Endothelial cell of umbilical vein (primary cell): ENCODE measurements around the gene SP2. TPM values are rescaled to one million over a fixed set of nuclear protein-coding genes. Genes with fewer than 3 reads are reported as not detected.

Source experiments
- BruUV-seq: library from RNA; stranded (reverse); fragments of 400-500 nt; replicated peaks from 2 replicates; lab custom pipeline; 2021; lab: Mats Ljungman, UMichigan
- CTCF ChIA-PET: fragments of 300-600, 350-600 bp; sonication (Branson Sonifier 250); formaldehyde crosslinking; loops from one replicate; lab custom pipeline; 2021; ENCODE audit warnings: antibody characterized with exemption, inconsistent platforms; lab: Charles Lee
- POLR2A ChIA-PET: fragments of 300-600, 350-600 bp; sonication (Branson Sonifier 250); formaldehyde crosslinking; loops from one replicate; lab custom pipeline; 2021; ENCODE audit warnings: antibody characterized with exemption, inconsistent platforms; lab: Charles Lee
- DNase-seq: peaks from one replicate; pipeline ENCODE4 v3.0.0-alpha.2; 2011; ENCODE audit warnings: low read depth, low spot score
- FAIRE-seq: peaks from 2 replicates; lab custom pipeline; 2011; peaks lifted over from hg19 to GRCh38; lab: Jason Lieb, UNC
- H2AFZ ChIP-seq: 2 replicates; pipeline ENCODE4 v1.6.0; 2012; ENCODE audit warnings: low read depth, low read length, control low read depth, inconsistent platforms
- H3K27ac ChIP-seq: 2 replicates; pipeline ENCODE4 v1.5.1; 2011; ENCODE audit warnings: low read depth, mild to moderate bottlenecking, control low read depth, low read length, moderate library complexity; ENCODE audit not compliant: insufficient read depth
- H3K27me3 ChIP-seq, 2 experiments: 2 replicates each; pipeline versions ENCODE4 v1.6.0 to v1.6.1; 2011; ENCODE audit warnings: low read length in 2 of 2, mixed read lengths in 1 of 2; ENCODE audit not compliant: control insufficient read depth in 2 of 2, insufficient read depth in 2 of 2
- H3K36me3 ChIP-seq, 2 experiments: 2 replicates in 1 of 2; 3 replicates in 1 of 2; pipeline ENCODE4 v1.5.1; 2011; ENCODE audit warnings: low read length in 2 of 2, mild to moderate bottlenecking in 1 of 2, moderate library complexity in 1 of 2; ENCODE audit not compliant: control insufficient read depth in 2 of 2, insufficient read depth in 2 of 2; ENCODE audit errors: extremely low read depth in 1 of 2
- H3K4me1 ChIP-seq: 3 replicates; pipeline ENCODE4 v1.5.1; 2011; ENCODE audit warnings: mild to moderate bottlenecking, low read length; ENCODE audit not compliant: control insufficient read depth, insufficient read depth; ENCODE audit errors: extremely low read depth
- H3K4me2 ChIP-seq: 2 replicates; pipeline ENCODE4 v1.6.1; 2011; ENCODE audit warnings: low read length, control low read depth, mixed read lengths; ENCODE audit not compliant: insufficient read depth
- H3K4me3 ChIP-seq, 3 experiments: fragments of 200-600 bp in 1 of 3; sonication (generic), shearing (Covaris generic) in 1 of 3; replicated peaks in 1 of 3; 2 replicates each; pipeline ENCODE4 v1.5.1; 2011 to 2016; ENCODE audit warnings: control low read depth in 3 of 3, low read length in 3 of 3, mild to moderate bottlenecking in 2 of 3, inconsistent platforms in 1 of 3, low read depth in 1 of 3, moderate library complexity in 1 of 3; ENCODE audit not compliant: insufficient read depth in 1 of 3
- H3K79me2 ChIP-seq: 2 replicates; pipeline ENCODE4 v1.6.0; 2012; ENCODE audit warnings: low read length, inconsistent platforms; ENCODE audit not compliant: control insufficient read depth, insufficient read depth
- H3K9ac ChIP-seq: replicated peaks from 2 replicates; pipeline ENCODE3; 2011; ENCODE audit warnings: low read length, control low read depth; ENCODE audit not compliant: insufficient read depth; ENCODE audit errors: extremely low read depth
- H3K9me1 ChIP-seq: replicated peaks from 3 replicates; pipeline ENCODE4 v1.6.0; 2011; ENCODE audit warnings: mild to moderate bottlenecking, low read length; ENCODE audit not compliant: control insufficient read depth, insufficient read depth; ENCODE audit errors: extremely low read depth
- H3K9me3 ChIP-seq: replicated peaks from 2 replicates; pipeline ENCODE4 v1.5.1; 2012; ENCODE audit warnings: low read length, inconsistent platforms; ENCODE audit not compliant: control insufficient read depth, insufficient read depth
- H4K20me1 ChIP-seq: replicated peaks from 2 replicates; pipeline ENCODE3; 2011; ENCODE audit warnings: mild to moderate bottlenecking, low read length; ENCODE audit not compliant: control insufficient read depth, insufficient read depth; ENCODE audit errors: extremely low read depth
- CTCF ChIP-seq, 2 donors: IDR thresholded peaks; 1 replicate in 1 of 2; 2 replicates in 1 of 2; pipeline ENCODE4 v1.5.1; 2011; ENCODE audit warnings: low read length in 2 of 2, mild to moderate bottlenecking in 2 of 2, moderate library complexity in 2 of 2, control low read depth in 1 of 2, inconsistent platforms in 1 of 2, low read depth in 1 of 2; ENCODE audit not compliant: insufficient read depth in 1 of 2; ENCODE audit errors: extremely low read depth in 1 of 2
- EZH2 ChIP-seq: IDR thresholded peaks from 2 replicates; pipeline ENCODE4 v1.6.1; 2012; ENCODE audit warnings: borderline replicate concordance, low read depth, mild to moderate bottlenecking, moderate library complexity, low read length, inconsistent platforms; ENCODE audit not compliant: severe bottlenecking
- FOS ChIP-seq: IDR thresholded peaks from 2 replicates; pipeline ENCODE4 v1.6.1; 2011; ENCODE audit warnings: mild to moderate bottlenecking, low read length, moderate library complexity, borderline replicate concordance; ENCODE audit not compliant: insufficient read depth
- GATA2 ChIP-seq: IDR thresholded peaks from 2 replicates; pipeline ENCODE4 v1.7.0; 2011; ENCODE audit warnings: low read depth, mild to moderate bottlenecking, moderate library complexity, mixed read lengths, low read length; ENCODE audit not compliant: insufficient read length, insufficient read depth
- JUN ChIP-seq: IDR thresholded peaks from 2 replicates; pipeline ENCODE4 v1.6.1; 2011; ENCODE audit warnings: borderline replicate concordance, low read depth; ENCODE audit not compliant: insufficient read length, insufficient read depth
- MAX ChIP-seq: IDR thresholded peaks from 2 replicates; pipeline ENCODE4 v1.6.1; 2011; ENCODE audit not compliant: insufficient read depth, insufficient read length
- MYC ChIP-seq: IDR thresholded peaks from one replicate; pipeline ENCODE4 v1.6.1; 2011; ENCODE audit warnings: mild to moderate bottlenecking, low read depth, low read length
- POLR2A ChIP-seq: IDR thresholded peaks from 2 replicates; pipeline ENCODE4 v1.6.1; 2012; ENCODE audit warnings: low read depth, mild to moderate bottlenecking, control low read depth, low read length
- POLR2AphosphoS5 ChIP-seq: IDR thresholded peaks from 2 replicates; pipeline ENCODE4 v1.6.1; 2012; ENCODE audit warnings: low read depth, mild to moderate bottlenecking, control low read depth, low read length, moderate library complexity; ENCODE audit not compliant: insufficient read depth
- dilution Hi-C: fragments of 300-500 bp; cut with MboI; formaldehyde crosslinking; loops from one replicate; pipeline ENCODE4 v1.15.0; 2019; ENCODE audit warnings: low sequenced_read_pairs; ENCODE audit not compliant: extremely low pct_ligation_motif_present
- intact Hi-C: fragments of 100-400 bp; cut with micrococcal nuclease; formaldehyde crosslinking; loops from one replicate; pipeline ENCODE4 v1.10.0; 2022
- polyA plus RNA-seq, 4 experiments: library from polyadenylated mRNA; depleted of rRNA in 3 of 4; stranded (reverse) in 3 of 4; unstranded in 1 of 4; fragments of >200 nt; gene quantifications; 2 replicates each; pipeline versions ENCODE4 v1.2.1 to v1.2.3, GENCODE V29; 2011 to 2012; ENCODE audit warnings: missing spikeins in 1 of 4
- total RNA-seq: library from RNA; stranded (reverse); gene quantifications from 2 replicates; pipeline ENCODE4 v1.2.3, GENCODE V29; 2021

SP2 gene
- total and polyA plus RNA-seq, 2 donors (not counting 3 experiments of a cell fraction or from before 2014, with no cell fraction given) = 11.2 to 18.6 TPM

- Histone ChIP-seq H4K20me1 (no peaks in the 10 kb centered on the region), H3K27ac (no peak overlapping the region), H3K4me1 (no peaks in the 10 kb centered on the region), H3K9ac (no peak overlapping the region), H3K36me3 (no peaks in the 10 kb centered on the region), H3K27me3 (peaks cover 44 to 45% of the 10 kb centered on the region in 2 experiments), H3K9me3 (no peaks in the 10 kb centered on the region), H3K4me2 (no peak overlapping the region), H3K9me1 (no peaks in the 10 kb centered on the region), H3K4me3 (no peak overlapping the region), H2AFZ (no peak overlapping the region), H3K79me2 (no peaks in the 10 kb centered on the region)
- no TSS peak for BruUV-seq
- dilution Hi-C loops = no loop called here
- POLR2A ChIA-PET = no interaction called here
- no peak for DNase-seq
- CTCF ChIA-PET = interaction anchor here (1.0 kb wide), 2 partner anchors 14 kb away, joined by 3 read pairs; no protein-coding TSS in a partner anchor
- TF ChIP-seq FOS = no peak
- TF ChIP-seq POLR2A = no peak
- no peak for TF ChIP-seq MAX
- TF ChIP-seq GATA2 = no peak
- TF ChIP-seq EZH2 = no peak
- no peak for TF ChIP-seq CTCF (IDR thresholded peaks at IDR 0.05; ENCODE audit: extremely low read depth in 1 of 2, insufficient read depth in 1 of 2, low read depth in 1 of 2, low read length in 2 of 2)
- TF ChIP-seq JUN = no peak
- no peak for TF ChIP-seq POLR2AphosphoS5
- TF ChIP-seq MYC = no peak
- intact Hi-C loops = no loop called here
- FAIRE-seq = no peak
These were observed 20.7 kb upstream of the SP2 start for GRCh38 chr17:47875011-47875985.
